Measurements from ENCODE around the gene IRX4. TPM values are rescaled to one million over a fixed set of nuclear protein-coding genes. Genes with fewer than 3 reads are reported as not detected.
"Not testable (repeated sequence)": the region's sequence is repeated elsewhere in the genome, so short reads cannot be mapped to it uniquely, and the experiment has no call there.

Gene IRX4
- total RNA-seq, 1 donor from 2014 or later: not detected

DNA sequence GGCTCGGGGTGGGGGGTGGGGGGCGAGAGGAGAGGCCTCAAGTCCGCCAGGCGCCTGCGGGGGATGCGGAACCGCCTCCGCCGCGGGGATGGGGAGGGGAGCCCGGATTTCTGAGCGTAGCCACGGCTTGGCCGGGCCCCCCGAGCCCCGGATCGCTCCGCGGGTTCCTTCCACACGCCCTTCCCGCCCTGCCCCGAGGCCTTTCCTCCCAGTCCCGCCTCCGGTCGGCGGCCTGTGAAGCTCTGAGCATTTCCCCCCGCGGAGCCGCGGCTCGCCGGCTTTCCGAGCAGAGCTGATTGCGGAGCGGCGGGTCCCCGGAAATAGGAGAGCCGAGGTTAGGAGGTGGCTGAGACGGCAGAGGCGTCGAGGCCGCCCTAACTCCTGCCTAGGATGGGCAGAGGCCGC lies 6.1 kb downstream of the IRX4 start:
- DNase-seq (ENCODE audit: low spot score): no peak
- H3K27me3 Mint-ChIP-seq (ENCODE audit: low read depth): peaks cover 64% of the 10 kb centered on the region

GRCh38 chr5:1875843-1876659 lies 6.7 kb downstream of the IRX4 start:
- Mint-ChIP-seq H3K27me3 (ENCODE audit: low read depth) (peaks cover 58% of the 10 kb centered on the region), H3K36me3 (ENCODE audit: low read depth) (no peaks in the 10 kb centered on the region), H3K4me3 (ENCODE audit: low read depth) (no peak overlapping the region), H3K4me1 (ENCODE audit: low read depth) (no peaks in the 10 kb centered on the region), H3K27ac (no peak overlapping the region), H3K9me3 (no peaks in the 10 kb centered on the region)
- no peak for DNase-seq (ENCODE audit: low spot score)
- intact Hi-C loops (cut with micrococcal nuclease): loop anchor here (2.0 to 5.0 kb wide), 2 partner anchors 559 to 1719 kb away; partner anchors contain the start of gene IRX1

More for the DNA sequence above, 6.1 kb downstream of the IRX4 start:
- H3K4me1 Mint-ChIP-seq (ENCODE audit: low read depth): no peaks in the 10 kb centered on the region
- intact Hi-C loops (cut with micrococcal nuclease): loop anchor here (2.0 to 5.0 kb wide), 2 partner anchors 559 to 1718 kb away; partner anchors contain the start of gene IRX1
- no peaks in the 10 kb centered on the region for H3K36me3 Mint-ChIP-seq (ENCODE audit: low read depth)
- H3K4me3 Mint-ChIP-seq (ENCODE audit: low read depth): no peak overlapping the region
- H3K9me3 Mint-ChIP-seq: no peaks in the 10 kb centered on the region
- H3K27ac Mint-ChIP-seq: no peak overlapping the region

GRCh38 chr5:1875281-1875842 lies 7.4 kb downstream of the IRX4 start:
- Mint-ChIP-seq H3K4me3 (ENCODE audit: low read depth) (no peak overlapping the region), H3K27ac (no peak overlapping the region), H3K9me3 (no peaks in the 10 kb centered on the region), H3K4me1 (ENCODE audit: low read depth) (no peaks in the 10 kb centered on the region), H3K36me3 (ENCODE audit: low read depth) (no peaks in the 10 kb centered on the region), H3K27me3 (ENCODE audit: low read depth) (peaks cover 54% of the 10 kb centered on the region)
- intact Hi-C loops (cut with micrococcal nuclease): loop anchor here (5.0 kb wide), 1 partner anchor 558 kb away; no protein-coding TSS in a partner anchor
- no peak for DNase-seq (ENCODE audit: low spot score)

DNA sequence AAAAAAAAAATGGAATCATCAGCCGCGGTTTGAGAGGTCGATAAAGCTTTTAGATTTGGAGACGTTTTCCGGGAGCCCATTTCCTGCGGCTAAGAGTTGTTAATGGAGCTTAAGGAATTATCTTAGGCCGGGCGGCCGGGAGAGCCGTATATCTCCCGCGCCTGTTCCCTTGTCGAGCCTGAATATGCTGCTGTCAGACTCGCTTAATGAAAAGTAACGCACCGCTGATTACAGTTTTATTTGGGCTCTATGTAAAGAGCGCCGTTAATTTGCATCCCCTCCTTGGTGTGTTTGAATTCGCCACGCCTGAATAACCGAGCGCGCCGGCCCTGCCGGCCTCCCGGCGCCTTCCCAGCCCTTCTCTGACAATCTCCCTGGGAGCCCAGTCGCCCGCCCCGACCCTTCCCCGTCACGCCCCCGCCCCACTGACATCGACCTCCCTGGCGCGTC lies 7.9 kb downstream of the IRX4 start:
- H3K4me3 Mint-ChIP-seq (ENCODE audit: low read depth): no peak overlapping the region
- no peak overlapping the region for H3K27ac Mint-ChIP-seq
- no peak for DNase-seq (ENCODE audit: low spot score)
- intact Hi-C loops (cut with micrococcal nuclease): loop anchor here (5.0 kb wide), 1 partner anchor 557 kb away; no protein-coding TSS in a partner anchor
- no peaks in the 10 kb centered on the region for H3K9me3 Mint-ChIP-seq
- H3K4me1 Mint-ChIP-seq (ENCODE audit: low read depth): no peaks in the 10 kb centered on the region
- H3K27me3 Mint-ChIP-seq (ENCODE audit: low read depth): peaks cover 48% of the 10 kb centered on the region
- no peaks in the 10 kb centered on the region for H3K36me3 Mint-ChIP-seq (ENCODE audit: low read depth)

GRCh38 chr5:1874348-1874747 lies 8.4 kb downstream of the IRX4 start:
- H3K36me3 Mint-ChIP-seq (ENCODE audit: low read depth): no peaks in the 10 kb centered on the region
- no peaks in the 10 kb centered on the region for H3K4me1 Mint-ChIP-seq (ENCODE audit: low read depth)
- intact Hi-C loops (cut with micrococcal nuclease): no loop called here
- H3K4me3 Mint-ChIP-seq (ENCODE audit: low read depth): no peak overlapping the region
- no peak overlapping the region for H3K27ac Mint-ChIP-seq
- H3K9me3 Mint-ChIP-seq: no peaks in the 10 kb centered on the region
- no peak for DNase-seq (ENCODE audit: low spot score)
- H3K27me3 Mint-ChIP-seq (ENCODE audit: low read depth): peaks cover 43% of the 10 kb centered on the region

GRCh38 chr5:1873243-1873959 lies 9.3 kb downstream of the IRX4 start:
- intact Hi-C loops (cut with micrococcal nuclease): no loop called here
- no peaks in the 10 kb centered on the region for H3K4me1 Mint-ChIP-seq (ENCODE audit: low read depth)
- H3K9me3 Mint-ChIP-seq: no peaks in the 10 kb centered on the region
- no peak overlapping the region for H3K27ac Mint-ChIP-seq
- no peak overlapping the region for H3K4me3 Mint-ChIP-seq (ENCODE audit: low read depth)
- no peaks in the 10 kb centered on the region for H3K36me3 Mint-ChIP-seq (ENCODE audit: low read depth)
- H3K27me3 Mint-ChIP-seq (ENCODE audit: low read depth): peaks cover 40% of the 10 kb centered on the region
- DNase-seq (ENCODE audit: low spot score): no peak

DNA sequence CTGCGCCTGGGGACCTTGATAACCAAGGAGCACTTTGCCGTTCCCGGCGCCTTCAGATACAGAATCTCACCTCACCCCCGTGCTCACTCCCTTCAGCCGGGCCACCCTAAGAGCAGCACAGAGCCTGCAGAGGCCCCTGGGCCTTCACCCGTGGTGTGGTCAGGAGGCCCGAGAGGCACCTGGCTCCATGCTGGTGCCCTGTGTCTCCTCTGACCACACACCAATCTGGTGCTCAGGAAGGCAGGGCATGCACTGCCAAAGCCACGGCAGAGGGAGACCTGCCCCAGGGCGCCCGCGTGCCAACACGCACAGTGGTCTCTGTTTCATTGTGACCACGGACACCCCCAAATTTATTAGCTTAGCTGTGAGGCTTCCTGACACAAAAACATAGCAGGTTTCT lies 11.3 kb downstream of the IRX4 start:
- intact Hi-C loops (cut with micrococcal nuclease): no loop called here
- DNase-seq (ENCODE audit: low spot score): no peak
- Mint-ChIP-seq H3K27ac (no peak overlapping the region), H3K9me3 (no peaks in the 10 kb centered on the region), H3K4me1 (ENCODE audit: low read depth) (no peaks in the 10 kb centered on the region), H3K27me3 (ENCODE audit: low read depth) (peaks cover 30% of the 10 kb centered on the region), H3K36me3 (ENCODE audit: low read depth) (no peaks in the 10 kb centered on the region), H3K4me3 (ENCODE audit: low read depth) (no peak overlapping the region)

- intact Hi-C loops (cut with micrococcal nuclease); DNase-seq (ENCODE audit: low spot score); H3K9me3 Mint-ChIP-seq; H3K27ac Mint-ChIP-seq; H3K36me3 Mint-ChIP-seq (ENCODE audit: low read depth); H3K4me1 Mint-ChIP-seq (ENCODE audit: low read depth); H3K4me3 Mint-ChIP-seq (ENCODE audit: low read depth): not testable (repeated sequence)
- peaks cover 27% of the 10 kb centered on the region for H3K27me3 Mint-ChIP-seq (ENCODE audit: low read depth)
These were observed 12.1 kb downstream of the IRX4 start for GRCh38 chr5:1870435-1871272.

DNA sequence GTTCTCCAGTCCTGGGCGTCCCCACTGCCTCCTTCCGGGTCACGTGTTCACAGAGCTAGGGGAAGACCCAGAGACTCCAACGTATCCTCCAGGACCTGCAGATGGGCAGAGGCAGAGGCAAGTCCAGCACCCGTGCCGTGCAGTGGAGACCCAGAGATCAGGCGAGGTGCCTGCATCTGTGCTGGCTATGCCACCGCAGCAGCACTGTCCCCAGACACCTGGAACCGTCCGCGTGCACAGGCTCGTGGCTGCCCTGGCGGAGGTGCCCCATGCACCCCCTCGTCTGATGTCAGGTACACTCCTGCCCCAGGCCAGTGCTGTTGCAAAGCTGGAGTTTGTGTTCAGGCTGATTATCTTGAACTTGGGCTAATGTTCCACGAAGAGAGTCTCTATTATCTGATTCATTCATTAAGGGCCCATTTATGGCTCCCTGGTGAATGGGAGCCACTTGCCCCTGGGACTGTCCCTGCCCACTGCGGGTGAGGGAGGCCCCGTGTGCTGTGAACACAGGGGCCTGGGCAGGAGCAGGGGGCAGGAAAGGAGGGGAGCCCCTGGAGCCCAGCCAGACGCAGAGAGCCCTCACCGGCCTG lies 13.7 kb downstream of the IRX4 start:
- Mint-ChIP-seq H3K27ac (no peak overlapping the region), H3K27me3 (ENCODE audit: low read depth) (peaks cover 13% of the 10 kb centered on the region), H3K36me3 (ENCODE audit: low read depth) (no peaks in the 10 kb centered on the region), H3K4me3 (ENCODE audit: low read depth) (no peak overlapping the region), H3K9me3 (no peaks in the 10 kb centered on the region), H3K4me1 (ENCODE audit: low read depth) (no peaks in the 10 kb centered on the region)
- intact Hi-C loops (cut with micrococcal nuclease): no loop called here
- no peak for DNase-seq (ENCODE audit: low spot score)

GRCh38 chr5:1867815-1868143 lies 14.9 kb downstream of the IRX4 start:
- peaks cover 2% of the 10 kb centered on the region for H3K27me3 Mint-ChIP-seq (ENCODE audit: low read depth)
- intact Hi-C loops (cut with micrococcal nuclease): no loop called here
- H3K4me3 Mint-ChIP-seq (ENCODE audit: low read depth): no peak overlapping the region
- DNase-seq (ENCODE audit: low spot score): no peak
- H3K36me3 Mint-ChIP-seq (ENCODE audit: low read depth): no peaks in the 10 kb centered on the region
- H3K9me3 Mint-ChIP-seq: no peaks in the 10 kb centered on the region
- no peak overlapping the region for H3K27ac Mint-ChIP-seq
- H3K4me1 Mint-ChIP-seq (ENCODE audit: low read depth): no peaks in the 10 kb centered on the region

GRCh38 chr5:1867114-1867814 lies 15.5 kb downstream of the IRX4 start:
- Mint-ChIP-seq H3K9me3 (no peaks in the 10 kb centered on the region), H3K4me3 (ENCODE audit: low read depth) (no peak overlapping the region), H3K27me3 (ENCODE audit: low read depth) (no peaks in the 10 kb centered on the region), H3K36me3 (ENCODE audit: low read depth) (no peaks in the 10 kb centered on the region), H3K27ac (no peak overlapping the region), H3K4me1 (ENCODE audit: low read depth) (no peaks in the 10 kb centered on the region)
- no peak for DNase-seq (ENCODE audit: low spot score)
- intact Hi-C loops (cut with micrococcal nuclease): no loop called here

GRCh38 chr5:1865948-1866347 lies 16.8 kb downstream of the IRX4 start:
- no peak for DNase-seq (ENCODE audit: low spot score)
- Mint-ChIP-seq H3K27ac (no peak overlapping the region), H3K4me3 (ENCODE audit: low read depth) (no peak overlapping the region), H3K9me3 (no peaks in the 10 kb centered on the region), H3K27me3 (ENCODE audit: low read depth) (no peaks in the 10 kb centered on the region), H3K36me3 (ENCODE audit: low read depth) (no peaks in the 10 kb centered on the region), H3K4me1 (ENCODE audit: low read depth) (no peaks in the 10 kb centered on the region)
- intact Hi-C loops (cut with micrococcal nuclease): no loop called here
